ENCODE results near the gene HES6. TPM values are rescaled to one million over a fixed set of nuclear protein-coding genes. Genes with fewer than 3 reads are reported as not detected.

HES6 gene
- total RNA-seq, 4 donors from 2014 or later = 15.0 to 94.5 (median 31.7) TPM

DNA sequence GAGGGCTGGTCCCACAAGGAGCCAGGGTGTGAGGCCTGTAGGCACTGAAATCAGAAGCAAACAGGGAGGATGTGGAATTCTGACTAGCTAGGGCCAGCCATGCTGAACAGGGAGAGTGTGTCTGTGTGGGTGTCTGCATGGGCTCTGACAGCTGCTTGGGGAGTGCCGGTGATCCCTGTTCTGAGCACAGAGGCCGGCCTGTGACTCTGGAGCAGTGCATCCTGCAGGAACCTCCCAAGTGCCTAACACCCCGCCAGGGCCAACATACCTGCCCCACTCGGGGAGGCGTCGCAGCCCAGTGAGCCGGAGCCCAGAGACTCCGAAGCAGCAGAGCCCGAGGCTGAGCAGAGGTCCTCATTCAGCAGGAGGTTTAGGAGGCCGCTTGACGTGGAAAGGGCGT, 11.5 kb upstream of the HES6 start:
- H3K4me1 ChIP-seq = no peaks in the 10 kb centered on the region
- no peak for DNase-seq
- in situ Hi-C loops (cut with MboI; ENCODE audit: low pct_ligation_motif_present in 1 of 4, low pct_unique_long_range_greater_than_20kb in 1 of 4, low sequenced_read_pairs in 3 of 4) (loop anchor here in 1 of 4 donors (25.0 kb wide), 1 partner anchor 389 kb away; the partner anchor contains the start of gene RAMP1), intact Hi-C loops (cut with DNase I; ENCODE audit: low total_unique reads) (no loop called here)
- no peaks in the 10 kb centered on the region for H3K27me3 ChIP-seq
- no peaks in the 10 kb centered on the region for H3K9me3 ChIP-seq
- TF ChIP-seq, protein P1, sequence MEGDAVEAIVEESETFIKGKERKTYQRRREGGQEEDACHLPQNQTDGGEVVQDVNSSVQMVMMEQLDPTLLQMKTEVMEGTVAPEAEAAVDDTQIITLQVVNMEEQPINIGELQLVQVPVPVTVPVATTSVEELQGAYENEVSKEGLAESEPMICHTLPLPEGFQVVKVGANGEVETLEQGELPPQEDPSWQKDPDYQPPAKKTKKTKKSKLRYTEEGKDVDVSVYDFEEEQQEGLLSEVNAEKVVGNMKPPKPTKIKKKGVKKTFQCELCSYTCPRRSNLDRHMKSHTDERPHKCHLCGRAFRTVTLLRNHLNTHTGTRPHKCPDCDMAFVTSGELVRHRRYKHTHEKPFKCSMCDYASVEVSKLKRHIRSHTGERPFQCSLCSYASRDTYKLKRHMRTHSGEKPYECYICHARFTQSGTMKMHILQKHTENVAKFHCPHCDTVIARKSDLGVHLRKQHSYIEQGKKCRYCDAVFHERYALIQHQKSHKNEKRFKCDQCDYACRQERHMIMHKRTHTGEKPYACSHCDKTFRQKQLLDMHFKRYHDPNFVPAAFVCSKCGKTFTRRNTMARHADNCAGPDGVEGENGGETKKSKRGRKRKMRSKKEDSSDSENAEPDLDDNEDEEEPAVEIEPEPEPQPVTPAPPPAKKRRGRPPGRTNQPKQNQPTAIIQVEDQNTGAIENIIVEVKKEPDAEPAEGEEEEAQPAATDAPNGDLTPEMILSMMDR (IDR thresholded peaks at IDR 0.05) = no peak
- no peak for TF ChIP-seq POLR2AphosphoS5 (IDR thresholded peaks at IDR 0.05)
- H3K4me3 ChIP-seq = no peak overlapping the region
- no peak overlapping the region for H3K27ac ChIP-seq
- peaks cover 0 to 68% (median 28%) of the 10 kb centered on the region in 4 donors for H3K36me3 ChIP-seq
- 95% methylated on average over 12 of the region's 12 CpGs; no CpG with 5 or more reads in 1 of the 2 donors for WGBS, 2 donors (ENCODE audit: low coverage in 1 of 2)

DNA sequence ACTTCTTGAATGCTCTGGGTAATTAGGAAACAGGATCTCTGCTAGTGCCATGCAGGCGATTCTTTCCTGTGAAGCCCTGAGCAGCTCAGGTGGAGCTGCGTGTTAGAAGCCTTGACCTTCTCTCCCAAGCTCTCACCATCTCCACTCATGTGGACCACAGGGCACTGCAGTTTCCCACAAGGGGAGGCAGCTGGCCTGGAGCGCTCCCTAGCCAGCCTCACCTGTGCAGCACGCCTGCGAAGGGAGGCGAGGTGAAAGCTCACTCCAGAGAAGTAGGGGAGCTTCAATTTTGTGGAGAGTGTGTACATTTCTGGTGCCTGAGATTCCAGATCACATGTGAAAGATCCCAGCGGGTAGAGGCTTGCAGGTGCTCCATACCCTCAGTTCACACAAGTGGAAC, 11.1 kb upstream of the HES6 start:
- in situ Hi-C loops (cut with MboI; ENCODE audit: low pct_ligation_motif_present in 1 of 4, low pct_unique_long_range_greater_than_20kb in 1 of 4, low sequenced_read_pairs in 3 of 4) = loop anchor here in 1 of 4 donors (25.0 kb wide), 1 partner anchor 389 kb away; the partner anchor contains the start of gene RAMP1
- Histone ChIP-seq H3K4me3 (no peak overlapping the region), H3K9me3 (no peaks in the 10 kb centered on the region), H3K27me3 (no peaks in the 10 kb centered on the region), H3K36me3 (peaks cover 0 to 67% (median 28%) of the 10 kb centered on the region in 4 donors), H3K27ac (no peak overlapping the region), H3K4me1 (no peaks in the 10 kb centered on the region)
- TF ChIP-seq, protein P1 (IDR thresholded peaks at IDR 0.05) = no peak
- no peak for TF ChIP-seq EP300 (IDR thresholded peaks at IDR 0.05; ENCODE audit: low read depth)
- no peak for TF ChIP-seq POLR2A (IDR thresholded peaks at IDR 0.05)
- TF ChIP-seq POLR2AphosphoS5 (IDR thresholded peaks at IDR 0.05) = no peak
- intact Hi-C loops (cut with DNase I; ENCODE audit: low total_unique reads) = no loop called here
- 94 to 100% methylated on average over 4 to 7 of the region's 7 CpGs for WGBS, 2 donors (ENCODE audit: low coverage in 1 of 2)
- no peak for DNase-seq

GRCh38 chr2:238247841-238248453, 8.1 kb upstream of the HES6 start:
- no peak overlapping the region for H3K27ac ChIP-seq
- WGBS, 2 donors (ENCODE audit: low coverage in 1 of 2) = 80 to 83% methylated on average over 4 to 10 of the region's 10 CpGs
- H3K4me1 ChIP-seq = peaks cover 9 to 13% (median 10%) of the 10 kb centered on the region in 4 donors
- in situ Hi-C loops (cut with MboI; ENCODE audit: low pct_ligation_motif_present in 1 of 4, low pct_unique_long_range_greater_than_20kb in 1 of 4, low sequenced_read_pairs in 3 of 4) (no loop called here), intact Hi-C loops (cut with DNase I; ENCODE audit: low total_unique reads) (no loop called here)
- H3K4me3 ChIP-seq = no peak overlapping the region
- H3K27me3 ChIP-seq = no peaks in the 10 kb centered on the region
- DNase-seq = no peak
- H3K36me3 ChIP-seq = peaks cover 0 to 48% (median 24%) of the 10 kb centered on the region in 4 donors
- TF ChIP-seq EP300 (IDR thresholded peaks at IDR 0.05; ENCODE audit: low read depth) (no peak), POLR2AphosphoS5 (IDR thresholded peaks at IDR 0.05) (no peak)
- TF ChIP-seq, protein P1 (IDR thresholded peaks at IDR 0.05) = no peak
- no peaks in the 10 kb centered on the region for H3K9me3 ChIP-seq

DNA sequence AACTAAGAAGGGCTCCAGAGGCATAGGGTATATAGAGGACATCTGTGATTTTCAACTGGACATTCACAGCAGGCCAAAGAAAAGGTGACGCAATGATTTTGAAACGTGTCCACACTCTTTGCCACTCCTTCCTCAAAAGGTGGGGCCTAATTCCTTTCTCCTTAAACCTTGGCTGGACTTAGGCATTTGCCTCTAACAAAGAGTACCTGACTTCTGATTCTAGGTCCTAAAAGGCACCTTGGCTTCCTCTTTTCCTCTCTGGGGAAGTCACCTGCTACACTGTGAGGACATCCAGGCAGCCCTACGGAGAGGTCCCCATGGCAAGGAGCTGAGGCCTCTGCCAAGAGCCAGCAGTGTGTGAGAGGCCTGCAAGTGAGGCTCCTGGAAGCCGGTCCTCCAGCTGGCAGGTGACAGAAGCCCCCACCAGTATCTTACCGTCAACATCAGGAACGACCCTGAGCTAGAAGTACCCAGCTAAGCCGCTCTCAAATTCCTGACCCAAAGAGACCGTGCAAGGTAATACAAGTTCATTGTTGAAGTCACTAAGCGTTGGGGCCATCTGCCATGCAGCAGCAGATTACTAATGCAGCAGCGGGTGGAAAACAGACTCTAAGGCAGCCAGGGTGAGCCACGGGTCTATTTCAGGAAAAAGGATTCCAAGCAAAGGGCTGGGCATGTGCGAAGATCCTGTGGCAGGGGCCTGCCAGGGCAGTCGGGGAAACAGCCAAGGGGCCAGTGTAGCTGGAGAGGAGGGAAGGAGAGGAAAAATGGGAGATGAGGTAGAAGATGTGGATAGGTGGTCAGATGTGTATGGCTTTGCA, 7.4 kb upstream of the HES6 start:
- intact Hi-C loops (cut with DNase I; ENCODE audit: low total_unique reads) = no loop called here
- Histone ChIP-seq H3K27ac (no peak overlapping the region), H3K4me1 (peaks cover 14 to 20% (median 17%) of the 10 kb centered on the region in 4 donors), H3K4me3 (no peak overlapping the region), H3K9me3 (no peaks in the 10 kb centered on the region), H3K27me3 (no peaks in the 10 kb centered on the region), H3K36me3 (peaks cover 0 to 41% (median 21%) of the 10 kb centered on the region in 4 donors)
- DNase-seq = no peak
- in situ Hi-C loops (cut with MboI; ENCODE audit: low pct_ligation_motif_present in 1 of 4, low pct_unique_long_range_greater_than_20kb in 1 of 4, low sequenced_read_pairs in 3 of 4) = no loop called here
- no peak for TF ChIP-seq EP300 (IDR thresholded peaks at IDR 0.05; ENCODE audit: low read depth)
- no peak for TF ChIP-seq POLR2A (IDR thresholded peaks at IDR 0.05)
- TF ChIP-seq POLR2AphosphoS5 (IDR thresholded peaks at IDR 0.05) = no peak
- TF ChIP-seq, protein P1 (IDR thresholded peaks at IDR 0.05) = no peak
- 79 to 85% methylated on average over 4 to 13 of the region's 13 CpGs for WGBS, 2 donors (ENCODE audit: low coverage in 1 of 2)
